ENCODE measurements around the gene PDE1C.

The PDE1C gene

GRCh38 chr7:32034052-32034451, 36.2 kb downstream of the PDE1C start:
- Histone ChIP-seq H3K4me2 (ENCODE audit: low read depth, low read length, poor library complexity, severe bottlenecking) (no peak overlapping the region), H3K9me2 (replicated peaks; ENCODE audit: low read depth, low read length) (no peaks in the 10 kb centered on the region), H3K9me3 (ENCODE audit: insufficient read depth, low read depth, low read length) (no peaks in the 10 kb centered on the region; the same call in 1 of the 2 replicates), H3F3A (ENCODE audit: low read depth) (no peaks in the 10 kb centered on the region), H3K4me3 (ENCODE audit: low read length, poor library complexity, severe bottlenecking) (no peak overlapping the region), H3K4me1 (ENCODE audit: insufficient read depth, low read length, poor library complexity, severe bottlenecking) (no peaks in the 10 kb centered on the region), H2AFZ (ENCODE audit: low read length) (no peak overlapping the region), H4K20me1 (ENCODE audit: insufficient read depth, low read length, poor library complexity, severe bottlenecking) (no peaks in the 10 kb centered on the region), H3K27me3 (ENCODE audit: insufficient read depth, low read length, poor library complexity, severe bottlenecking) (no peaks in the 10 kb centered on the region), H3K79me2 (ENCODE audit: insufficient read depth, low read length) (no peaks in the 10 kb centered on the region), H3K9ac (ENCODE audit: low read depth, low read length, poor library complexity, severe bottlenecking) (no peak overlapping the region), H3K36me3 (ENCODE audit: insufficient read depth, low read length) (no peaks in the 10 kb centered on the region)
- TF ChIP-seq EZH2phosphoT487 (IDR thresholded peaks at IDR 0.05; ENCODE audit: borderline replicate concordance) (no peak), CTCF (conservative IDR thresholded peaks at IDR 0.05; ENCODE audit: low read length) (no peak)

- no peaks in the 10 kb centered on the region for H3K36me3 ChIP-seq (ENCODE audit: insufficient read depth, low read length)
- H3K4me2 ChIP-seq (ENCODE audit: low read depth, low read length, poor library complexity, severe bottlenecking): no peak overlapping the region
- no peaks in the 10 kb centered on the region for H3F3A ChIP-seq (ENCODE audit: low read depth)
- no peaks in the 10 kb centered on the region for H3K27me3 ChIP-seq (ENCODE audit: insufficient read depth, low read length, poor library complexity, severe bottlenecking)
- no peak overlapping the region for H3K9ac ChIP-seq (ENCODE audit: low read depth, low read length, poor library complexity, severe bottlenecking)
- no peak overlapping the region for H3K4me3 ChIP-seq (ENCODE audit: low read length, poor library complexity, severe bottlenecking)
- H3K9me3 ChIP-seq (ENCODE audit: insufficient read depth, low read depth, low read length): no peaks in the 10 kb centered on the region; the same call in 1 of the 2 replicates
- H2AFZ ChIP-seq (ENCODE audit: low read length): no peak overlapping the region
- H3K4me1 ChIP-seq (ENCODE audit: insufficient read depth, low read length, poor library complexity, severe bottlenecking): no peaks in the 10 kb centered on the region
- no peaks in the 10 kb centered on the region for H4K20me1 ChIP-seq (ENCODE audit: insufficient read depth, low read length, poor library complexity, severe bottlenecking)
- TF ChIP-seq EZH2phosphoT487 (IDR thresholded peaks at IDR 0.05; ENCODE audit: borderline replicate concordance) (no peak), CTCF (conservative IDR thresholded peaks at IDR 0.05; ENCODE audit: low read length) (no peak)
- no peaks in the 10 kb centered on the region for H3K79me2 ChIP-seq (ENCODE audit: insufficient read depth, low read length)
- H3K9me2 ChIP-seq (replicated peaks; ENCODE audit: low read depth, low read length): no peaks in the 10 kb centered on the region
These were observed 37.2 kb downstream of the PDE1C start for GRCh38 chr7:32033006-32033405.

- H3K36me3 ChIP-seq (ENCODE audit: insufficient read depth, low read length): no peaks in the 10 kb centered on the region
- H3F3A ChIP-seq (ENCODE audit: low read depth): no peaks in the 10 kb centered on the region
- H3K9me3 ChIP-seq (ENCODE audit: insufficient read depth, low read depth, low read length): no peaks in the 10 kb centered on the region; the same call in 1 of the 2 replicates
- H3K9me2 ChIP-seq (replicated peaks; ENCODE audit: low read depth, low read length): no peaks in the 10 kb centered on the region
- no peaks in the 10 kb centered on the region for H3K79me2 ChIP-seq (ENCODE audit: insufficient read depth, low read length)
- no peak for TF ChIP-seq CTCF (conservative IDR thresholded peaks at IDR 0.05; ENCODE audit: low read length)
- no peak for TF ChIP-seq EZH2phosphoT487 (IDR thresholded peaks at IDR 0.05; ENCODE audit: borderline replicate concordance)
- H3K4me1 ChIP-seq (ENCODE audit: insufficient read depth, low read length, poor library complexity, severe bottlenecking): no peaks in the 10 kb centered on the region
- no peak overlapping the region for H3K4me2 ChIP-seq (ENCODE audit: low read depth, low read length, poor library complexity, severe bottlenecking)
- no peaks in the 10 kb centered on the region for H3K27me3 ChIP-seq (ENCODE audit: insufficient read depth, low read length, poor library complexity, severe bottlenecking)
- no peak overlapping the region for H3K9ac ChIP-seq (ENCODE audit: low read depth, low read length, poor library complexity, severe bottlenecking)
- H4K20me1 ChIP-seq (ENCODE audit: insufficient read depth, low read length, poor library complexity, severe bottlenecking): no peaks in the 10 kb centered on the region
- H2AFZ ChIP-seq (ENCODE audit: low read length): no peak overlapping the region
- H3K4me3 ChIP-seq (ENCODE audit: low read length, poor library complexity, severe bottlenecking): no peak overlapping the region
These were observed 38.0 kb downstream of the PDE1C start for GRCh38 chr7:32032211-32032610.
